ENCODE data around the gene LRRC56. TPM values are rescaled to one million over a fixed set of nuclear protein-coding genes. Genes with fewer than 3 reads are reported as not detected.

LRRC56 gene
- total and polyA plus RNA-seq, 2 of the 13 experiments (the other 11 are each of a cell fraction or from before 2014, with no cell fraction given): 0.11 to 0.29 TPM

DNA sequence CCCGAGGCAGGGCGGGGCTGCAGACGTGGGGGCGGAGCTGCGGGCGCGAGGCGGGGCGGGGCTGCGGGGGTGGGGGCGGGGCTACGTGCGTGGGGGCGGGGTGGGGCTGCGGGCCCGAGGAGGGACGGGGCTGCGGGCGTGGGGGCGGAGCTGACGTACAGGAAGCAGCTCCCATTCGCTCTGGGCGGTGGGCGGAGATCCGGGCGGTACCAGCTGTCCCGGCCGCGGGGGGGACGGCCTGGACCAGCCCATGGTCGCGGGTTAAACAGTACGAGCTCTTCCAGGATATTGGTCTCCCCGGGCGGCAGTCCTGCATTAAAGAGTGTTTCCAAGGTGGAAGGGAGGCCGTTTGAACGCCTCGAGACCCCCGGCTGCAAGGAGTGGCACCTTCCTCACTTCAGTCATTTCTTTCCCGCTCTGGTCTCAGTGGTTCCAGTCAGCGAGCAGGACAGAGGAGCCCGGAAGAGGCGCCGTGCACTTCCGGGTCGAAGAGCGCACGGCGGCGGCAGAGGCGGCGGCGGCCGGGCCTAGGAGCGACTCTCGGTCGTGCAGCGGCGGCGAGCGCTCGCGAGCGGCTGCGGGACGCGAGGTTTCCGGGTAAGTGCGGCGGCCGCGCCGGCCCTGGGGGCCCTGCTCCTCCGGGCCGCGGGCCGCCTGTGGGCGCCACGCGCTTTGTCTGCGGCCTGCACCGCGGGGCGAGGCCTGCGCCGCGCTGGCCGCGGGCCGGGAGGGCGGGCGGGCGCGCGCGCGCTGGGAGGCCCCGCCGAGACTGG is 38.9 kb downstream of the LRRC56 start, which contains the start of gene PHRF1 (continued):
- no peak for TF ChIP-seq ZBTB4 (CRISPR knock-in tag; IDR thresholded peaks at IDR 0.05; ENCODE audit: borderline replicate concordance)
- TF ChIP-seq GATA4 (IDR thresholded peaks at IDR 0.05; ENCODE audit: borderline replicate concordance, low read depth): peak; percentile 13; the same call in 1 of the 2 replicates
- no peak for TF ChIP-seq HMGA1 (CRISPR knock-in tag; conservative IDR thresholded peaks at IDR 0.05)
- TF ChIP-seq SMARCE1 (IDR thresholded peaks at IDR 0.05; ENCODE audit: borderline replicate concordance): no peak
- TF ChIP-seq ZSCAN22 (CRISPR knock-in tag; IDR thresholded peaks at IDR 0.05): no peak
- TF ChIP-seq EHMT2 (IDR thresholded peaks at IDR 0.05; ENCODE audit: borderline replicate concordance, low read depth, low read length): no peak
- no peak for TF ChIP-seq NR1H2 (CRISPR knock-in tag; IDR thresholded peaks at IDR 0.05; ENCODE audit: borderline replicate concordance, low read depth)
- no peak for TF ChIP-seq MBD4 (IDR thresholded peaks at IDR 0.05; ENCODE audit: borderline replicate concordance, low read length)
- no peak for TF ChIP-seq NAIF1 (CRISPR knock-in tag; IDR thresholded peaks at IDR 0.05; ENCODE audit: borderline replicate concordance)
- TF ChIP-seq ZNF550 (CRISPR knock-in tag; IDR thresholded peaks at IDR 0.05; ENCODE audit: borderline replicate concordance): no peak
- no peak for TF ChIP-seq EED (CRISPR knock-in tag; IDR thresholded peaks at IDR 0.05)
- no peak for TF ChIP-seq MEIS1 (CRISPR knock-in tag; IDR thresholded peaks at IDR 0.05; ENCODE audit: borderline replicate concordance)
- TF ChIP-seq, protein P1, sequence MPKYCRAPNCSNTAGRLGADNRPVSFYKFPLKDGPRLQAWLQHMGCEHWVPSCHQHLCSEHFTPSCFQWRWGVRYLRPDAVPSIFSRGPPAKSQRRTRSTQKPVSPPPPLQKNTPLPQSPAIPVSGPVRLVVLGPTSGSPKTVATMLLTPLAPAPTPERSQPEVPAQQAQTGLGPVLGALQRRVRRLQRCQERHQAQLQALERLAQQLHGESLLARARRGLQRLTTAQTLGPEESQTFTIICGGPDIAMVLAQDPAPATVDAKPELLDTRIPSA (CRISPR knock-in tag; IDR thresholded peaks at IDR 0.05; ENCODE audit: borderline replicate concordance): no peak
- TF ChIP-seq ZNF44 (CRISPR knock-in tag; IDR thresholded peaks at IDR 0.05): no peak
- no peak for TF ChIP-seq ATF1 (CRISPR knock-in tag; IDR thresholded peaks at IDR 0.05)
- no peak for TF ChIP-seq MTA1 (CRISPR knock-in tag; IDR thresholded peaks at IDR 0.05; ENCODE audit: borderline replicate concordance)
- no peak for TF ChIP-seq PRDM15 (CRISPR knock-in tag; IDR thresholded peaks at IDR 0.05)
- TF ChIP-seq, protein P2, sequence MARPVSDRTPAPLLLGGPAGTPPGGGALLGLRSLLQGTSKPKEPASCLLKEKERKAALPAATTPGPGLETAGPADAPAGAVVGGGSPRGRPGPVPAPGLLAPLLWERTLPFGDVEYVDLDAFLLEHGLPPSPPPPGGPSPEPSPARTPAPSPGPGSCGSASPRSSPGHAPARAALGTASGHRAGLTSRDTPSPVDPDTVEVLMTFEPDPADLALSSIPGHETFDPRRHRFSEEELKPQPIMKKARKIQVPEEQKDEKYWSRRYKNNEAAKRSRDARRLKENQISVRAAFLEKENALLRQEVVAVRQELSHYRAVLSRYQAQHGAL (CRISPR knock-in tag; IDR thresholded peaks at IDR 0.05; ENCODE audit: not compliant biosample characterization): no peak
- TF ChIP-seq ZFP36L1 (CRISPR knock-in tag; IDR thresholded peaks at IDR 0.05): no peak
- TF ChIP-seq ZFP37 (CRISPR knock-in tag; IDR thresholded peaks at IDR 0.05; ENCODE audit: borderline replicate concordance): no peak
- no peak; the same call in 1 of the 2 replicates for TF ChIP-seq ZNF558 (CRISPR knock-in tag; IDR thresholded peaks at IDR 0.05; ENCODE audit: borderline replicate concordance)
